ENCODE measurements around the gene KRTAP5-4. TPM values are rescaled to one million over a fixed set of nuclear protein-coding genes. Genes with fewer than 3 reads are reported as not detected.
"Not testable (repeated sequence)": the region's sequence is repeated elsewhere in the genome, so short reads cannot be mapped to it uniquely, and the experiment has no call there.

Gene KRTAP5-4
- total RNA-seq, 2 experiments from 2014 or later, result not detected

- Mint-ChIP-seq H3K4me1 (no peaks in the 10 kb centered on the region), H3K36me3 (ENCODE audit: low read depth) (no peaks in the 10 kb centered on the region), H3K4me3 (no peak overlapping the region), H3K27me3 (peaks cover 3% of the 10 kb centered on the region), H3K9me3 (no peaks in the 10 kb centered on the region), H3K27ac (no peak overlapping the region)
- CTCF ChIA-PET, result interaction anchor here (0.8 to 2.0 kb wide), 5 partner anchors 9 to 501 kb away, joined by 3 to 7 read pairs (median 5); no protein-coding TSS in a partner anchor
- POLR2A ChIA-PET, result no interaction called here
- no peak for DNase-seq
These were observed 28.3 kb upstream of the KRTAP5-4 start for GRCh38 chr11:1650034-1650917.

DNA sequence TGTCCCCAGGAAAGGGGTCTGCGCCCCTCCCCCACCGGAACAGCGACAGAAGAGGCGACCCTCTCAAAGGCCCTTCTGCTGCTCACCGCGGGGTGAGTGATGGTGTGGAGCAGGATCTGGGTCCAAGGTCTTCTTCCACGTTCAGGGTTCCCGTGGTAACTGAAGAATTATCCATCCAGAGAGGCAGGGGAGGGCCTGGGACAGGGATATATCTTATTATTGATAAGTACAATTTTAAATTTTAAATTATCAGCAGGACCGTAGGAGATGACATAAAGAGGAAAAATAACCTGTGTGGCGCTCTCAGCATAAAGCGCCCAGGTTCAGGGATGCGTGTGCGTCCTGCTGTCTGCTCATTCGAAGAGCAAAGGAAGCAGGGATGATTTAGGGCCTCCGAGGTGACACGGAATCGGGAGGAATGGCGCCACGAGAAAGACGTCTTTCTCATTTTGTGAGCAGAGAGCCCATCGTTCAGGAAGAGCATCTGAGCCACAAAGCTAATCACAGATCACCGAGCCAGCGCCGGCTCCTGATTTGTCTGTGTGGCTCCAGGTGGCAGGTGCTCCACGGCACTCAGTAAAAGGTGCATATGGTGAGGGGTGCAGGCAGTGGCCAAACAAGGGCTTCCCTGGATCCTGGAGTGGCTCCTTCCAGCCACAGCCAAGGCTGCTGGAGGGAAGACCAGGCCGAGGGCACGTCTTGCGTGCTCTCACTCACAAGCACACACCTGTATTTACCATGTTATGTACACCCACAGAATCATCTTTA, 26.9 kb upstream of the KRTAP5-4 start:
- Mint-ChIP-seq H3K27ac (no peak overlapping the region), H3K4me1 (no peaks in the 10 kb centered on the region), H3K9me3 (no peaks in the 10 kb centered on the region), H3K4me3 (no peak overlapping the region), H3K27me3 (peaks cover 1% of the 10 kb centered on the region), H3K36me3 (ENCODE audit: low read depth) (no peaks in the 10 kb centered on the region)
- DNase-seq, result no peak
- POLR2A ChIA-PET, result no interaction called here
- CTCF ChIA-PET, result interaction anchor here (0.7 to 1.0 kb wide), 2 partner anchors 45 to 354 kb away, joined by 3 read pairs; no protein-coding TSS in a partner anchor

DNA sequence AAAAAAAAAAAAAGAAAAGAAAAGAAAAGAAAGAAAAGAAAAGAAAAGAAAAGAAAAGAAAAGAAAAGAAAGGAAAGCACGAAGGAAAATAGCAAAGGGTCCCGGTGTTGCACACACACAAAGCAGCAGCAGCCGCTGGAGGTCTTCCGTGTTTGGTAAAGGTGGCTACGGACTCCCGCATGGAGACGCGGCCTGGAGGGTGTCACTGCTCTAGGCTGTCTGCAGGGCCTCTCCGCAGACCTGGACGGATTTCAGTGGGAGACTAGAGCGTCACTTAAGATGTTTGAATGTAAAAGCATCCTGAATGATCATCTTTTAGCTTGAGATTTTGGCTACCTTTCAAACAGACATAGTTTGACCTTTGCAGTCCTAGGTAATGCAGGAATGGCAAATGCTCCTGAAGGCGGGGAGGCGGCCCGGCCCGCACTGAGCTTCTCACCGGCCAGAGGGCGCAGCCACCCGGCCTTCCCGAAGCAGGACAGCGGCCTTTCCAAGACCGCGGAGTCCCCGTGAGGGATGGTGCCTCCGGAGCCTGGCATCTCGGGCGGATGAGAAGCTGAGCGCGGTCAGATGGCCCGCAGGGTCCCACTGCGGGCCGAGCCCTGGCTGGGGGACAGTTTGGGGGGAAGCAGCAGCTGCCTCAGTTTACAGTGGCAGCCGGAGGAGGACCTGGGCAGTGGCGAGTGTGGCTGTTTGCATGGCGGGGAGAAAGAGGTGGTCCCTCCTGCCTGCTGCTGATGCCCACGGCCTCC, 26.1 kb upstream of the KRTAP5-4 start:
- H3K4me1 Mint-ChIP-seq, result no peaks in the 10 kb centered on the region
- ChIA-PET POLR2A (no interaction called here), CTCF (interaction anchor here (0.7 kb wide), 1 partner anchor 354 kb away, joined by 3 read pairs; no protein-coding TSS in a partner anchor)
- peaks cover 1% of the 10 kb centered on the region for H3K27me3 Mint-ChIP-seq
- DNase-seq, result no peak
- H3K27ac Mint-ChIP-seq, result peak overlapping the region; percentile 71
- no peaks in the 10 kb centered on the region for H3K36me3 Mint-ChIP-seq (ENCODE audit: low read depth)
- H3K9me3 Mint-ChIP-seq, result no peaks in the 10 kb centered on the region
- H3K4me3 Mint-ChIP-seq, result no peak overlapping the region

- H3K9me3 Mint-ChIP-seq; H3K36me3 Mint-ChIP-seq (ENCODE audit: low read depth); H3K4me3 Mint-ChIP-seq; H3K27ac Mint-ChIP-seq; DNase-seq; H3K27me3 Mint-ChIP-seq; POLR2A ChIA-PET; H3K4me1 Mint-ChIP-seq: not testable (repeated sequence)
- CTCF ChIA-PET, result interaction anchor here (0.6 to 1.9 kb wide), 2 partner anchors 187 to 855 kb away, joined by 3 to 4 read pairs; no protein-coding TSS in a partner anchor
These were observed 24.6 kb upstream of the KRTAP5-4 start for GRCh38 chr11:1646540-1646939.

DNA sequence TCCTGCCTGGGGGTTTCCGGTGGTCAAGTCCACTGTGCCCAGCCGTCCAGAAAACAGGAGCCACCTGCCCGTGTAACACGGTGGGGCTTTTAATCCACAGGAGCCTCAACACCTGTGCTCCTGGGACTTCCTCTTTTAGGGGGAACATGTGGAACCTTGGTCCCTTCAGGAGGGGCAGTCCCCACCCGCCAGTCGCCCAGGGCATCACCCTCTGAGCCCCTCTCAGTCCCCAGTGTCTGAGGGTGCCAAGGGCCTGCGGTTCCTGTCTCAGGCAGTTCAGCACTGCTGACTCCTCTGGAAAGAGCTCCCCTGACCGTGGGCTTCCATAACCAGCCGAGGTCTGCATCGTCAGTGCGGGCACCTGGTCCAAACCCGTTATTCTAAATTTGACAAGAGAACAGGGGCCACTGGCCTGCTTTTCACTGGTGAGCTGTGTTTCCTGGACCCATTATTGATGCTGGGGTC, 23.5 kb upstream of the KRTAP5-4 start:
- no peak overlapping the region for H3K27ac Mint-ChIP-seq
- no peak overlapping the region for H3K4me3 Mint-ChIP-seq
- no peak for DNase-seq
- no peaks in the 10 kb centered on the region for H3K27me3 Mint-ChIP-seq
- no peaks in the 10 kb centered on the region for H3K4me1 Mint-ChIP-seq
- ChIA-PET POLR2A (no interaction called here), CTCF (interaction anchor here (1.9 kb wide), 1 partner anchor 188 kb away, joined by 4 read pairs; no protein-coding TSS in a partner anchor)
- H3K36me3 Mint-ChIP-seq (ENCODE audit: low read depth), result no peaks in the 10 kb centered on the region
- H3K9me3 Mint-ChIP-seq, result no peaks in the 10 kb centered on the region

- H3K27ac Mint-ChIP-seq, result no peak overlapping the region
- no peaks in the 10 kb centered on the region for H3K9me3 Mint-ChIP-seq
- no peaks in the 10 kb centered on the region for H3K27me3 Mint-ChIP-seq
- no peak for DNase-seq
- H3K4me3 Mint-ChIP-seq, result no peak overlapping the region
- H3K4me1 Mint-ChIP-seq, result no peaks in the 10 kb centered on the region
- POLR2A ChIA-PET, result no interaction called here
- no peaks in the 10 kb centered on the region for H3K36me3 Mint-ChIP-seq (ENCODE audit: low read depth)
- CTCF ChIA-PET, result no interaction called here
These were observed 22.8 kb upstream of the KRTAP5-4 start for GRCh38 chr11:1644601-1645356.

- no peaks in the 10 kb centered on the region for H3K4me1 Mint-ChIP-seq
- no peak for DNase-seq
- POLR2A ChIA-PET, result no interaction called here
- CTCF ChIA-PET, result no interaction called here
- no peaks in the 10 kb centered on the region for H3K36me3 Mint-ChIP-seq (ENCODE audit: low read depth)
- no peaks in the 10 kb centered on the region for H3K27me3 Mint-ChIP-seq
- no peak overlapping the region for H3K4me3 Mint-ChIP-seq
- no peaks in the 10 kb centered on the region for H3K9me3 Mint-ChIP-seq
- no peak overlapping the region for H3K27ac Mint-ChIP-seq
These were observed 21.3 kb upstream of the KRTAP5-4 start for GRCh38 chr11:1643146-1643690.

- ChIA-PET CTCF (no interaction called here), POLR2A (no interaction called here)
- no peaks in the 10 kb centered on the region for H3K4me1 Mint-ChIP-seq
- H3K27me3 Mint-ChIP-seq, result no peaks in the 10 kb centered on the region
- no peak overlapping the region for H3K27ac Mint-ChIP-seq
- H3K36me3 Mint-ChIP-seq (ENCODE audit: low read depth), result no peaks in the 10 kb centered on the region
- no peak overlapping the region for H3K4me3 Mint-ChIP-seq
- no peak for DNase-seq
- no peaks in the 10 kb centered on the region for H3K9me3 Mint-ChIP-seq
These were observed 20.6 kb upstream of the KRTAP5-4 start for GRCh38 chr11:1642288-1643145.

- Mint-ChIP-seq H3K9me3 (no peaks in the 10 kb centered on the region), H3K27me3 (no peaks in the 10 kb centered on the region), H3K36me3 (ENCODE audit: low read depth) (no peaks in the 10 kb centered on the region), H3K4me1 (no peaks in the 10 kb centered on the region), H3K27ac (no peak overlapping the region), H3K4me3 (no peak overlapping the region)
- ChIA-PET CTCF (interaction anchor here (0.6 to 2.4 kb wide), 3 partner anchors 10 to 361 kb away, joined by 3 to 16 read pairs (median 4); no protein-coding TSS in a partner anchor), POLR2A (no interaction called here)
- no peak for DNase-seq
These were observed 19.2 kb upstream of the KRTAP5-4 start for GRCh38 chr11:1641096-1641495.

DNA sequence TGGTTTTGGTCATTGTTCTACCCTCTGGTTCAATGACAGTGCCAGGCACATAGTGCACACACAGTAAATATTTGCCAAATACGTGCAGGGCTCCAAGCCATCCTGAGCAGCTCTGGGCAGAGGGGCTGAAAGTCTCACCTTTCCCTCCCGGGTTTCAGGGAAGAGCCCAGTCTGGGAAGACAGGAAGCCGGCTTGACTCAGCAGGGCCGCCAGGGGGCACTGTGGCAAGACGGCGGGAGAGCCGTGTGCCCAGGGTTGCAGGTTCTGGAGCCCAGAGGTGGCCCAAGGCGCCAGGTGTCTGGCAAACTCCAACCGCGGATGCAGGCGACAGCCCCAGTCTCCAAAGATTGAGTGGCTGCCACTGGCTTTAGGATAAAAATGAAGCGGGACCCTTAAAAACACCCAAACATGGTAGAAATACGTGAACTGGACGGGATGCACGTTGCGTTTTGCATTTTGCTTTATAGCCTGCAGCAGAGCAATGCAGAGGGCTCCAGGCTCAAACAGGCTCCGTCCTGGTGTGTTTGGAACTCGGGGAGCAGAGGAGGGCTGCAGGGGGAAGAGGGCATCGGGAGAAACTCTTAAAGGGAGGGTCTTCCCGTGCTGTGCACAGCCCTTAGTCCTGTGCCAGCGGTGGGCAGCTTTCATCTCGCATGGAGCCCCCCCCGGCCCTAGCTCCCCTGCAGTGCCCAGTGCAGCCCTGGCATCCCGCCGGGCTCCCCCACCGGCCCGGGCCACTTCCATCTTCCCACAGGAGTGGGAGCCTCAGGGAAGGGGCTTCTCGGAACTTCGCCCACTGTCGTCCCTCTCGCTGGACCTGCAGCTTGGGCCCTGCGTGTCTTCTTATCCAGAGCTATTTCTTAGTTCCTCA, 18.4 kb upstream of the KRTAP5-4 start:
- H3K27ac Mint-ChIP-seq, result no peak overlapping the region
- POLR2A ChIA-PET, result no interaction called here

More for the DNA sequence above, 18.4 kb upstream of the KRTAP5-4 start:
- CTCF ChIA-PET, result interaction anchor here (0.7 to 2.4 kb wide), 5 partner anchors 11 to 362 kb away, joined by 3 to 16 read pairs (median 4); partner anchors contain the start of gene KRTAP5-5
- no peak overlapping the region for H3K4me3 Mint-ChIP-seq
- no peaks in the 10 kb centered on the region for H3K36me3 Mint-ChIP-seq (ENCODE audit: low read depth)
- peak; percentile 18 for DNase-seq
- no peaks in the 10 kb centered on the region for H3K27me3 Mint-ChIP-seq
- H3K9me3 Mint-ChIP-seq, result no peaks in the 10 kb centered on the region
- no peaks in the 10 kb centered on the region for H3K4me1 Mint-ChIP-seq
